Hippocampal formation (tissue), 2 donors: ENCODE measurements around the gene SUN5.
"Not testable (repeated sequence)": the region's sequence is repeated elsewhere in the genome, so short reads cannot be mapped to it uniquely, and the experiment has no call there.

Experiments used
- DNase-seq, 2 donors: peaks; one replicate each; lab custom pipeline; 2025; lab: John Stamatoyannopoulos, UW

SUN5 gene, protein sequence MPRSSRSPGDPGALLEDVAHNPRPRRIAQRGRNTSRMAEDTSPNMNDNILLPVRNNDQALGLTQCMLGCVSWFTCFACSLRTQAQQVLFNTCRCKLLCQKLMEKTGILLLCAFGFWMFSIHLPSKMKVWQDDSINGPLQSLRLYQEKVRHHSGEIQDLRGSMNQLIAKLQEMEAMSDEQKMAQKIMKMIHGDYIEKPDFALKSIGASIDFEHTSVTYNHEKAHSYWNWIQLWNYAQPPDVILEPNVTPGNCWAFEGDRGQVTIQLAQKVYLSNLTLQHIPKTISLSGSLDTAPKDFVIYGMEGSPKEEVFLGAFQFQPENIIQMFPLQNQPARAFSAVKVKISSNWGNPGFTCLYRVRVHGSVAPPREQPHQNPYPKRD

DNA sequence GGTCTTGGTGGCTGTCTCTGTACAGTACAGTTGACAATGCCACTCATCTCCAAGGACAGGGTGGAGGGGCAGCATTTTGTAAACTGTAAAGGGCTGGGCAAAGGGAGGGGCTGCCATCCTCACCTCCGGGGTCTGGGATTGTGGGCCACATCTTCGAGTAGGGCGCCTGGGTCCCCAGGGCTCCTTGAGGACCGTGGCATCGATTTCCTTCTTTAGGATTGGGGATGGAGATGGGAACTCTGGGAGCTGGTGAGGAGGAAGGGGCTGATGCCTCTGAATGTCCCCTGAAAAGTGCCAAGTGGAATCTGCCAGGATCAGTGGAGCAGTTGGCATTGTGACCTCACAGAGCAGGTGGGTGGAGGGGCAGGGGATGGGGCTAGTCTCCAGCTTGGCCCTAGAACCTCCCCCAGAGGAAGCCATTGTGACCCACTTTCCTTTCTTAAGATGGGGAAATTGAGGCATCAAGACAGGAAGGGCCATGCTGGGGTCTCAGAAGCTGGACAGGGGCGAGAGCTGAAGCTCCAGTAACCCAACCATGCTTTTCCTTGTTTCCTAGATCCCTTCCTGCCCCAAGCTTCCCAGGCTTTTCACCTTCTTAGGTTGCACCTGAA is at the start of gene SUN5:
TSS of gene SUN5 (minus strand) at position 293 of the 611 bp plus-strand sequence. CDS start at position 200, 93 bp downstream.
- no peak for DNase-seq

DNA sequence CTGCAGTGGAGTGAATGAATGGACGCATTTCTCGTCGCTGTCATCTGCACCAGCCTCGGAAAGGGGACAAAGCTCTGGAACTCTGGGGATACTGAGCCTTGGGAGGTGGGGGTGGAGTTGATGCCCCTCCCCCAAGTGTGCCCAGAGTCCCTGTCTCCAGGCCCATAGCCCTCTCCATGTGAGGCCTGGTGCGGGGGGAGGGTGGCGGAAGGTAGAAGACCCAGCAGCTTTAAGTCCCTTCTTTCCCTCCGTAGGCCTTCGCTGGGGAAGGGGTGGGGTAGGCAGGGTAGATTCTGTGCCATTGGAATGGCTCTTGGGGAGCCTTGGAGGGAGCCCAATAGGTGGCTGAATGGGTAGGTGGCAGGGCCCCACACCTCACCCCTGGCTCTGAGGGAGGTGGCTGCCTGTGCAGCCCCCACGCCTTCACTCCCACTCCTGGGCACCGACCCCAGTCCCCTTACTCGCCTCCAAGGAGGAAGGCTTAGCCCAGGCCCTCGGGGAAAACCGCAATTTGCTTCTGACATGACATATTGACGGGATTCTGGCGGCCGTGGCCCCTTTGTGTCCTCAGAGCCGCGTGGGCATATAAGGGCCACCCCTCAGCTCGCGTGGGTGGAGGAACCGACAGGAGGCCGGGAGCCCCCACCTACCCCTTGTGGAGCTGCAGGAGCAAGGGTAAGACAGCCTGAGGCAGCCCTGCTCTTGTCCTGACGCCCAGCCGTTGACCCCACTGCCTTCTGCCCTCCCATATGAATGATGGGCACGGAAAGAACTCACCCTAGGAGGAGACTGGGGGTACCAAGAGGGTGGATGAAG is 49.3 kb upstream of the SUN5 start, which contains the start of gene BPIFB3:
TSS of gene BPIFB3 (plus strand) at position 613 of the 816 bp plus-strand sequence. CDS start 1,533 bp downstream, outside the sequence.
- no peak for DNase-seq

DNA sequence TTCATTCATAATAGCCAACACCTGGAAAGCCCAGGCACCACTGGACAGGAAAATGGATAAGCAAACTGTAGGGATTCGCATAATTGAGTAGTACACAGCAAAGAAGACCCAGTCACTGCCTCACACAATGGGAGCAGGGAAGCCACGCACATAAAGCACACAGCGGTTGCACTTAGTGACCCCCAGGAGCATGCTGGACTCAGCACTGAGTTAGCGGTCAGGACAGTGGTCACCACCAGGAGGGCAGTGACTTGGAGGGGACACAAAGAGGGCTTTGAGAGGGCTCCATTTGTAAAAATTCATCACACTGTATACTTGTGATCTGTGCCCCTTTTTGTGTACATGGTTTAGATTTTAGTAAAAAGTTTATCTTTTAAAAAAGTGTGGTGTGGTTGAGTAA is 47.1 kb upstream of the SUN5 start:
- no peak for DNase-seq

DNA sequence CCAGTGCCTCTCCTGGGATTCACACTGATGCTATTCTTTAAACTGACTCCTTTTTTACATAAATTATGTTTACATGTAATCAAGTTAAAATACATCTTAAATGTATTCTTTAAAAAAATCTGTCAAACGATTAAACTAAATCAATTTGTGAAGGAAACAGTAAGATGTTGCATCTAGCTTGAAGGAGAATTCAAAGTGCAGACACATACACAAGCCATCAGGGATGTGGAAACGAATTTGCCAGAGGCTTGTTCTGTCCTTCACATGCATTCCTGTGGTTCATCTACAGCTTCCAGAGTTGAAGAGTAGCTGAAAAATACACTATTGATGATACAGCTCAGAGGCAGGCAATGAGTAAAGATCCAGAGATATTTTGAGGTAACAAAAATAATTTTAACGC is 42.2 kb upstream of the SUN5 start:
- DNase-seq: no peak

DNA sequence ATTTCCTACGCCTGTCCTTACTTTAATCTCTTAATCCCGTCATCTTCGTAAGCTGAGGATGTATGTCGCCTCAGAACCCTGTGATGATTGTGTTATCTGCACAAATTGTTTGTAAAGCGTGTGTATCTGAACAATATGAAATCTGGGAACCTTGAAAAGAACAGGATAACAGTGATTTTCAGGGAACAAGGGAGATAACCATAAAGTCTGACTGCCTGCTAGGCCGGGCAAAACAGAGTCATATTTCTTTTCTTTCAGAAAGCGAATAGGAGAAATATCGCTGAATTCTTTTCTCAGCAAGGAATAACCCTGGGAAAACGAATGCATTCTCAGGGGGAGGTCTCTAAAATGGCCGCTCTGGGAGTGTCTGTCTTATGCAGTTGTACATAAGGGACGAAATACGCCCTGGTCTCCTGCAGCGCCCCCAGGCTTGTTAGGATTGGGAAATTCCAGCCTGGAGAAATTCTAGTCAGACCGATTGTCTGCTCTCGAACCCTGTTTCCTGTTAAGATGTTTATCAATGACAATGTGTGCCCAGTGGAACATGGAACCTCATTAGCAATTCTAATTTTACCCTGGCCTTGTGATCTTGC is 41.0 kb upstream of the SUN5 start:
- not testable (repeated sequence) for DNase-seq

DNA sequence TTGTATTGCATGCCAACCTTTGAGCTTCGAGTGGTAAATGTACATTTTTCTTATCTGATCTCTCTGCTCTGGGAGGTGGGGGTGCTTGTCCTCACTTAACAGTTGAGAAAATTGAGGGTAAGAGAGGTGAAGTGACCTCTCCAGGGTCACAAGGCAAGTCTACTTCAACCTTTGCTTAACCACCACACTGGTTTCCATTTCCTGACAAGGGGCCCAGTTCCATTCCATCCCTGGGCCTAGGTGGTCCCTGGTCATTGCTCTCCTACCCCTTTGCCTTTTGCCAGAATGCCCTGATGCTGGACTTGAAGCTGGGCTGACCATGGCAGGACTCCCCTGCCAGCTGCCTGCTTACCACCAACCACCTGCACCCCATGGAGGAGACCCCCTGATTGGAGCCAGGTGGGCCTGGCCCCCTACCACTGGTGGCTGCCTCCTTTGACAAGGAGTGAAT is 39.5 kb upstream of the SUN5 start:
- no peak for DNase-seq

DNA sequence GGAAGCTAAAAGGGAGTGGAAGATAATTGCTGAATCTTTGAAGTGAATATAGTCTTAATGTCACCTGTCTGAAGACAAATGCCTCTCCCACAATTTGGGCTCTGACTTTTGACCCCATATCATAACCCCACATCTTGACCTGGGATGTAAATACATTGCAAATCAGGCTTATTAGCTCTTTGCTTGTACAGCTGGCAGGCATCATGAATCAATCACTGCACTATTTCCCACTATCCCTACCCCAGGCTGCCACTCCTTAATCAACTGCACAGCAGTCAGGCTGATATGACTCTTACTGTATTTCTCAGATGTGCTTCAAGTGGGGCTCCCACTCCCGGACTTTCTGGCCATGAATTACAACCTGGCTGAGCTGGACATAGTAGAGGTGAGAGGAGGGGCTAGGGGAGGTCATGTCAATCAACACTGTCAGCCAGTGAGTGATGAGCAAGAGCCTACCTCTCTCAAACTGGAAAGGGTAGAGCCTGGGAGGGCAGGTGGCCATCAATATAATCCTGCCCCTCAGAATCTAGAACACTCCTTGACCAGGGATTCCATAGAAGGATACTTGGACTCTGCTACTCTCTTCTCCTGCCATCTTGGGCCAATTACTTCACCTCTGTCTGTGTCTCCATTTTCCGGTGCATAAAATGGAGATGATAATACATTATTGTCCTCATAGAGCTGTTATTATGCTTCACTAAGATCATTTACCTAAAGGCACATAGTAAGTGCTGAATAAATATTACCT is 38.9 kb upstream of the SUN5 start:
- DNase-seq: no peak

DNA sequence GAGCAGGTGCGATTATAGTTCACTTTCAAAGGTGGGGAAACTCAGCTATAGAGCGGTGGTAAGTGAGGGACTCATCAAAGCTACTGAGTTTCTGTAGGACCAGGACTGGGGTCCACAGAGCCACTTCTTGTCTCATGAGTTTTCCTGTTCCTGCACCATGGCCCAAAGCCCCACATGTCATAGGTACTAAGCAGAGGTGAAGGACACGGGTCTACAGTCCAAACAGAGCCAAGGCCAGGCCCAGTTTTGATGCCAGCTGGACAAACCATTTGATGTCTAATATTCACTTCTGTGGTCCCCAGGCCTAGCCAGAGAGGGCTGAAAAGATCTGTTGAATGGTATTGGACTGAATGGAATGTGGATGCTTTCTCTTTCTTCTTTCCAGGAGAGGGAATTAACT is 38.2 kb upstream of the SUN5 start:
- no peak for DNase-seq

DNA sequence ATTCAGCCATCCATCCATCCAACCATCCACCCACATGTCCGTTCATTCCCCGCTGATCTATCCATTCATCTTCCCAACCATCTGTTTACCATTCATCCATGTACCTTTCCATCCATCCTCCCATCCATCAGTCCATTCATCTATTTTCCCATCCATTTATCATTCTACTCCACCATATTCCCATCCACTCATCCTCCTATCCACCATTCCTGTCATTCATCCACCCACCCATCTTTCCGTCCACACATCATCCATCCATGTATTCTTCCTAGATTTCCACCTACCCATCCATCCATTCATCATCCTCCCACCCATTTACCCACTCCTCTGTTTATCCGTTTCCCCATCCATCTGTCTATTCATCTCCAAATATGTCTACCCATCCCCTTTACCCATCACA is 34.0 kb upstream of the SUN5 start:
- no peak for DNase-seq

DNA sequence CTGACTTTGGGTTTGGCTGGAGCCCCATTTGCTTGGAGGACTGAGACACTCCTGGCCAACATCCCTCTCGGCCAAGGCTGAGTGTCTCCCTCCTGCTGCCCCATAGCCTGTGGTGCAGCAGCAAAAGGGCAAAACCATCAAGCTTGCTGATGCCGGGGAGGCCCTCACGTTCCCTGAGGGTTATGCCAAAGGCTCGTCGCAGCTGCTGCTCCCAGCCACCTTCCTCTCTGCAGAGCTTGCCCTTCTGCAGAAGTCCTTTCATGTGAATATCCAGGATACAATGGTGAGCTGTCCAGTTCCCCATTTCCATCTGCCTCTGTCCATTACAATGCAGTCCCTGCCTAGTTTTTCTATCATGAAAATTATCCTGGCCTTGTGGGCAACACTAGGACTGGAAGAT is 33.2 kb upstream of the SUN5 start:
- no peak for DNase-seq

DNA sequence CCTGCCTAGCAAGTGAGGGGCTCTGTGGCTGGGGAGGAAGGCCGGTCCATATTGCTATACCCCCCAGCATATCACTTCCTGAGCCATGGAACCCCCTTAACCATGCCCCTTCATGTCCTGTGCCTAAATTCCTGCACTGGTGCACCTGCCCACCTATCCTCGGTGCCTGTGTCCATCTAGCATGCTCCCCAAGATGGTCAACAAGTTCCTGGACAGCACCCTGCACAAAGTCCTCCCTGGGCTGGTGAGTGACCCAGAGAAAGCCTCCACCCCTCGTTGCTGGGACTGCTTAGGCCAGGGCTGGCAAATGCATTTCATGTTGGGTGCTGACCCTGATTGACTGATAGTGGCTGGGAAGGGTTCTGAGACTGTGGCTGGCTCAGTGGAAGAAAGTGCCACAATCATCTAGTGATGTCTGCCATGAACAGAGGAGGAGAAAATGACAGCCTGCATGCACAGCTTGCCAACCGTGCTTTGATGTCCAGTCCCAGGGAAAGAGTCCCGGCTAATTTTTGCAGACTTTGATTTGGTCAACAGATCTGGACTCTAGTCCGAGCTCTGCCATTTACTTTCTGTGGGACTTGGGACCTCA is 30.8 kb upstream of the SUN5 start:
- no peak for DNase-seq

DNA sequence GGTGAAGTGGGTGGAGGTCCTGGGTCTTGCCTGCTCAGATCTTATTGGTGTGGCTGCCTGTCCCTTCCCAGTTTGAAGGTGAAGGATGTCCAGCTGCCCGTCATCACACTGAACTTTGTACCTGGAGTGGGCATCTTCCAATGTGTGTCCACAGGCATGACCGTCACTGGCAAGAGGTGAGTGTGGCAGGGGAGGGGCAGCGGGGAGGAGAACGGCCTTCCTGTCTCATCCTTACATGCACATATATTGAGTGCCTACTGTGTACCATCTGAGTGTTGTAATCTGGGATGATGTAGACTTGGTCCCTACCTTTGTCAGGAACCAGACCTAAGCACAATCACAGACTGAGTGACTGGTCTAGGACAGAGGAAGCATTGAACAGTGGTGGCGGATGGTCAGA is 29.9 kb upstream of the SUN5 start:
- DNase-seq: no peak

DNA sequence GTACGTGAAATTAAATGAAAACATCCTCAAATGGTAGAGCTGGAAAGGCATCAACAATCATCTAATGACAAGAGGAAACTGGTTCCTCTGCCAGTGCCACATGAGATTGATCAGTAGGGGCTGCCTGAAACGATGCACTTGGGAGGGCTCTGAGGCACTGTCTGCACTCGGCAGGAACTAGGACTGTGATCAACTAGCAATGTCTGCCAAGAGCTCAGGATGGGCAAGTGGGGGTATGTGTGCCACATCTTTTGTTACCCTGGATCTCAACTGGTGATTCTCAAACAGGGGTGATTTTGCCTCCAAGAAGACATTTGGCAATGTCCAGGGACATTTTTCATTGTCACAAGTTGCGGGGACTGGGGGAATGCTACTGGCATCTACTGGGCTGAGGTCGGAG is 29.1 kb upstream of the SUN5 start:
- DNase-seq: no peak

DNA sequence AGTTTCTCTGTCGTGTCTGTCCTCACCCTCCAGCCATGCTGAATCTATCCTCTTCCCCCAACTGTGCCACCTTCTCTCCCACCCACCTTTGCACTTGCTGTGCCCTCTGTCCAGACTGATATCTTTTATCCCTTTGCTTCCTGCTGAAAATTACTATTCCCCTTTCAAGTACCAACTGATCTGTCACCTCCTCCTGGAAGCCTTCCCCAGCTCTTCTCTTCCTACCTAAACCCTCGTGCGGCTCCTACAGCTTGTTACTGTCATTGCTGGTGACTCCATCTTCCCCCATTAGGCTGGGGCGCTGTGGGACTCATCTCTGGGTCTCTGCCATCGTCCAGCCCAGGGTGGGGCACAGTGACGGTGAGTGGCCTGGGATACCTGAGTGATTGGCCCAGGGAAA is 28.3 kb upstream of the SUN5 start:
- no peak for DNase-seq

DNA sequence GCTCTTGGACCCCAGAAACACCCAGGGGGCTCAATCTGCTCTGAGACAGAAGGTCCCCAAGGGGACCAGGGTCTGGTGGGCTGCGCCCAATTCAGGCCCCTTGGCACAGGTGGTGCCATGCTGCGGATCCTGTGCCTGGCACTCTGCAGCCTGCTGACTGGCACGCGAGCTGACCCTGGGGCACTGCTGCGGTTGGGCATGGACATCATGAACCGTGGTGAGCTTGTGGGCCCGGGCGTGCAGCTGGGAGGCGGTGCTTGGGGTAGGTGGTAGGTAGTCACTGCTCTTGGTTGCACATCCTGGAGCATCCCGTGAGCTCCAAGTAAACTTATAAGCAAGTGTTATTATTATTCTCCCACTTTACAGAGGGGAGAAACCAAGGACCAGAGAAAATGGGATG is 27.3 kb upstream of the SUN5 start, which contains the start of gene BPIFB6:
TSS of gene BPIFB6 (plus strand) at position 118 of the 400 bp plus-strand sequence. CDS start at position 118, 0 bp downstream.
- DNase-seq: no peak

DNA sequence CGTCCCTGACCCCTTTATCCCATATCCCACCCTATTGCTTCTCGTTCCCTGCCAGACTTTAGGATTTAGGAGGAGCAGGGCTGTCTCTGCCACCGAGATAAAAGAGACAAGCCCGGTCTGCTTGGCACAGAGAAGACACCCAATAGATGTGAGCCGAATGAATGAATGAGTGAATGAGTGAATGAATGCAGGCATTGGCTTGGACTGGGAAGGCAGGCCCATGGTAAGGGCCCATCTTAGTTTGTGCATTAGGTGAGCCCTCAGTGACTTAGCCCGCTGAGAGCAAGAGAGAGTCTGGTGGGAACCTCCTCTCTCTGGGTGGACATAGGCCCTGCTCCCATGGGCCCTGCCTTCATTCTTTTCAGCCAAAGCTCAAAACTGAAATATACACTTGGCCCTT is 26.3 kb upstream of the SUN5 start:
- DNase-seq: no peak

DNA sequence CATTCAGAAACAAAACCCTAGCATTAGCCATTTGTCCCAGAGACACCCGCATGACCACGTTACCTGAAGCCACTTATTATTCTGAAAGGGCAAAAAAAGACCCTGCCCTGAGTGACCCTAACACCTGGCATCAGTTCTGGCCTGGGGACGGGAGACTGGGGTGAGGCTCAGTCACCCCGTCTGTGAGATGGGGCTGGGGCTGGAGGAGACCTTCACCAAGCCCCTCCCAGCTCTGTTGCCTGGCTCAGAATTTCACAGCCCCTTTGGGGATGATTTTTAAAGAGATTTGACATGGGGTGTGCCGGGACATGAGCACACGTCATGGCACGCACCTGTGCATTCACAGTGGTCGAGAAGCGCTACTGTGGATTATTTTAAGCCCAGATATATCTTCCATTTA is 25.8 kb upstream of the SUN5 start:
- DNase-seq: no peak

DNA sequence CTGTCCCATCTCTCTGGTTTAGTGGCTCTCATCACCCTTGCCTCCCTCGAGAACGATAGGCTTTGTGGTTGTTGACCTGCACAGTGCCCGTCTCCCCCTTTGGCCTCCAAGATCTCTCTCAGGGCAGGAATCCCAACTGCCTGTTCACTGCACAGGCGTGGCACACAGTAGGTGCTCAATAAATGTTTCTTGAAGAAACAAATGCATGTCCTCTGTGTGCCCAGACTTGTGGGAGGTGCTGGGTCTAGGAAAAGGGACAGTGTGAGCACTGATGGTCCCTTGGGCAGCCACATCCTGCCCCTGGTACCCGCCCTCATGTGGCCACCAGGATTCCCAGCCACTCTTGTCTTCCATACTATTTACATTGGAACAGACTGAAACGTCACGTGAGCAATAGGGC is 24.6 kb upstream of the SUN5 start:
- DNase-seq: no peak

DNA sequence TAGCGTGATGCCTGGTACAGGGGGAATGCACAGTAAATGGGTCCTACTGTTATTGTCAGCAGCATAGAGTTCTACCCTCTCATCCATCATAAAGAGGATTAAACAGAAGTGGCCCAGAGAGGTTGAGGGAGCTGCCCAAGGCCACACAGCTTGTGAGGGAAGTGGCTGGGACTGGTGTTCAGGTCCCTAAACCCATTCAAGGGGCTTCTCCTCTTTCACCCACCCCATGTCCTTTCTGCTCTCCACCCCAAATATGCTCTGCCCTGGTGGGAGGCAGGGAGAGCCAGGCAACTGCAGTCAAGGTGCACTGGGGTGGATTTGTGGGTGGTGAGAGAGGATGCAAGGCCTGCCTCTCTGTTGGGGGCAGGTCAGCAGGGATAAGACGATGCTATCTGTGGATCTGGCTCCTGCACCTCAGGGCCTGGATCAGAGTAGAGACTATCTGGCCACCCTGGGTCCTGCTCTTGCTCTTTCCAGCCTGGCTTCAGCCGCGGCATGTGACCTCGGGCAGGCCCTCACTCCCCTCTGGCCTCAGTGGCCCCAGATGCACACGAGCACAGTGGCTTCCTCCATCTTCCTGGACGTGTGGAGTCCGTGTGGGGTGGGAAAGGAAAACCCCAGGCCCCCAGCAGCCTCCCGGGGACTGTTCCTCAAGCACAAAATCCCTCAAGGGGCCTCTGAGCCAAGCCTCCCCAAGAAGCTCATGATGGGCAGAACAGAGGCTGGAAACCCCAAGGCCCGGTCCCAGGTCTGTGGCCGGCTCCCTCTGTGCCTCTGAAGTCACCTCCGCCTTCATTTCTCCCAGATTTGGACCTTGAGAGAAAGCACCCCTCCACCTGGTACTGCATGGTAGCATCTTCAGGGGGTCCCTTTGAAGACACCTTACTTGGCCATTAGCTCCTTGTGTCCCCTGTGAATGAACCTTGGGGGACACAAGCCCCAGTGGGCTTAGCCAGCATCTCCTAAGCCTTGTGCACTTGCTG is 23.8 kb upstream of the SUN5 start:
- DNase-seq: no peak
